K562 (cell line): ENCODE measurements around the gene SLC40A1. TPM values are rescaled to one million over a fixed set of nuclear protein-coding genes. Genes with fewer than 3 reads are reported as not detected.

Experiments
- ATAC-seq: fragments of 200-7000 bp; cut with Tn5 transposase; 3 replicates; pipeline ENCODE4 v1.9.1; 2020; ENCODE audit warnings: moderate library complexity
- BruUV-seq: library from RNA; stranded (reverse); fragments of 400-500 nt; replicated peaks from 2 replicates; lab custom pipeline; 2021; lab: Mats Ljungman, UMichigan
- CTCF ChIA-PET: fragments of 300-600 bp; formaldehyde crosslinking; extraction: SDS; loops from one replicate; lab custom pipeline; 2021; ENCODE audit warnings: low intra/inter-chr PET ratio; lab: Yijun Ruan, JAX
- POLR2A ChIA-PET: fragments of 300-600, 350-650 bp; sonication (Branson Sonifier 250); formaldehyde crosslinking; extraction: SDS; loops from one replicate; lab custom pipeline; 2021; ENCODE audit warnings: antibody characterized with exemption, inconsistent platforms; lab: Yijun Ruan, JAX
- DNase-seq, 4 experiments: peaks; one replicate each; pipeline versions ENCODE4 v3.0.0 to v3.0.0-alpha.2; 2011 to 2018; ENCODE audit warnings: low spot score in 3 of 4, mixed read lengths in 3 of 4; ENCODE audit errors: extremely low read depth in 1 of 4
- FAIRE-seq: peaks from 2 replicates; lab custom pipeline; 2011; peaks lifted over from hg19 to GRCh38; lab: Jason Lieb, UNC
- H2AFZ ChIP-seq: 2 replicates; pipeline ENCODE4 v1.6.0; 2011; ENCODE audit warnings: low read depth, low read length, control low read depth, inconsistent platforms
- H3K27ac ChIP-seq: fragments of 200-600 bp; 3 replicates; pipeline ENCODE4 v1.8.0; 2011; ENCODE audit warnings: low read depth, mild to moderate bottlenecking, control low read depth, inconsistent platforms, low read length, moderate library complexity, mixed read lengths; ENCODE audit errors: extremely low read depth
- H3K27me3 ChIP-seq, 2 experiments: fragments of 300-600 bp in 1 of 2; 2 replicates in 1 of 2; 3 replicates in 1 of 2; pipeline versions ENCODE4 v1.6.0 to v1.8.0; 2011; ENCODE audit warnings: inconsistent platforms in 2 of 2, low read length in 2 of 2, mild to moderate bottlenecking in 1 of 2, mixed read lengths in 1 of 2, moderate library complexity in 1 of 2; ENCODE audit not compliant: control insufficient read depth in 2 of 2, insufficient read depth in 2 of 2
- H3K36me3 ChIP-seq: fragments of 300-600 bp; 3 replicates; pipeline ENCODE4 v1.8.0; 2011; ENCODE audit warnings: mild to moderate bottlenecking, low read length, inconsistent platforms; ENCODE audit not compliant: control insufficient read depth, insufficient read depth
- H3K4me1 ChIP-seq, 2 experiments: fragments of 200-600 bp in 1 of 2; replicated peaks in 1 of 2; 2 replicates in 1 of 2; 3 replicates in 1 of 2; pipeline versions ENCODE4 v1.5.1 to v1.8.0; 2011; ENCODE audit warnings: inconsistent platforms in 2 of 2, low read length in 2 of 2, mild to moderate bottlenecking in 1 of 2, mixed read lengths in 1 of 2, moderate library complexity in 1 of 2; ENCODE audit not compliant: control insufficient read depth in 2 of 2, insufficient read depth in 2 of 2
- H3K4me2 ChIP-seq: 2 replicates; pipeline ENCODE4 v1.6.1; 2011; ENCODE audit warnings: low read length, control low read depth, inconsistent platforms, mixed read lengths; ENCODE audit not compliant: insufficient read depth
- H3K4me3 ChIP-seq: fragments of 200-600 bp; sonication (generic), shearing (Covaris generic); 2 replicates; pipeline ENCODE4 v1.5.1; 2016; ENCODE audit warnings: control low read depth, inconsistent platforms
- H3K79me2 ChIP-seq: fragments of 200-600 bp; 3 replicates; pipeline ENCODE4 v1.8.0; 2011; ENCODE audit warnings: low read length, inconsistent platforms; ENCODE audit not compliant: control insufficient read depth, insufficient read depth
- H3K9ac ChIP-seq, 2 experiments: 2 replicates each; pipeline versions ENCODE4 v1.6.0 to v1.6.1; 2011; ENCODE audit warnings: low read depth in 2 of 2, low read length in 2 of 2, control low read depth in 1 of 2, inconsistent platforms in 1 of 2, mild to moderate bottlenecking in 1 of 2, mixed read lengths in 1 of 2; ENCODE audit not compliant: insufficient read depth in 1 of 2
- H3K9me1 ChIP-seq: one replicate; pipeline ENCODE4 v1.6.0; 2011; ENCODE audit warnings: inconsistent platforms, mild to moderate bottlenecking, low read length, moderate library complexity; ENCODE audit not compliant: control insufficient read depth, insufficient read depth
- H3K9me3 ChIP-seq: replicated peaks from 2 replicates; pipeline ENCODE4 v1.5.1; 2011; ENCODE audit warnings: low read depth, low read length, inconsistent platforms; ENCODE audit not compliant: control insufficient read depth, insufficient read depth
- H4K20me1 ChIP-seq: replicated peaks from 2 replicates; pipeline ENCODE4 v1.6.1; 2011; ENCODE audit warnings: low read length, inconsistent platforms, mixed read lengths; ENCODE audit not compliant: control insufficient read depth, insufficient read depth
- GABPB1 ChIP-seq: sonication (generic); formaldehyde crosslinking; IDR thresholded peaks from 2 replicates; pipeline ENCODE4 v1.8.0; 2022; ENCODE audit warnings: mild to moderate bottlenecking, missing genetic modification reagents
- HMBOX1 ChIP-seq: sonication (generic); IDR thresholded peaks from 2 replicates; pipeline ENCODE4 v1.6.1; 2016
- MLLT1 ChIP-seq, 2 experiments: fragments of 450-650 bp; IDR thresholded peaks; 2 replicates each; pipeline ENCODE4 v1.6.1; 2016
- MLX ChIP-seq, 2 experiments: fragments of 450-650 bp in 1 of 2; sonication (generic) in 1 of 2; formaldehyde crosslinking; conservative IDR thresholded peaks; 2 replicates each; pipeline versions ENCODE4 v1.4.0 to v1.8.1; 2020 to 2022; ENCODE audit warnings: mild to moderate bottlenecking in 1 of 2, missing genetic modification reagents in 1 of 2
- SNIP1 ChIP-seq: fragments of 450-650 bp; IDR thresholded peaks from 2 replicates; pipeline ENCODE4 v1.7.1; 2017; ENCODE audit warnings: low read depth, mild to moderate bottlenecking
- ZNF592 ChIP-seq: fragments of 450-650 bp; IDR thresholded peaks from 2 replicates; pipeline ENCODE4 v1.6.1; 2017; ENCODE audit warnings: antibody characterized with exemption, mild to moderate bottlenecking
- WGBS: fragments of 100-300 bp; shearing (Covaris generic); methylation state at CpG from one replicate; pipeline ENCODE4 v1.1.6; 2016; ENCODE audit warnings: low coverage, mixed read lengths; ENCODE audit not compliant: insufficient coverage; ENCODE audit errors: missing lambda C conversion rate; 5-methylcytosine and 5-hydroxymethylcytosine counted together
- in situ Hi-C: fragments of 300-500 bp; cut with MboI; formaldehyde crosslinking; loops from 4 replicates; pipeline ENCODE4 v1.15.0; 2018; ENCODE audit warnings: inconsistent platforms, mixed read lengths
- intact Hi-C: fragments of 100-400 bp; cut with micrococcal nuclease; formaldehyde crosslinking; loops from 2 replicates; pipeline ENCODE4 v1.14.2; 2022
- polyA plus RNA-seq, 8 experiments: library from polyadenylated mRNA; depleted of rRNA in 4 of 8; stranded (reverse) in 5 of 8; unstranded in 3 of 8; fragments of >200 nt; fragmentation: Nextera tagmentation in 2 of 8; fragmentation: Illumina TruSeq in 1 of 8; extraction: Ambion mirVana in 2 of 8; extraction: Trizol in 1 of 8; gene quantifications; 2 replicates each; pipeline versions ENCODE4 v1.2.1 to v1.2.3, GENCODE V29; 2011 to 2014; ENCODE audit warnings: inconsistent platforms in 1 of 8, missing spikeins in 1 of 8
- total RNA-seq, 7 experiments: library from RNA; depleted of rRNA in 6 of 7; stranded (reverse); fragments of >200 nt in 6 of 7; fragmentation: Illumina TruSeq in 2 of 7; extraction: Trizol in 2 of 7; gene quantifications; 2 replicates each; pipeline versions ENCODE4 v1.2.1 to v1.2.3, GENCODE V29; 2011 to 2021; ENCODE audit warnings: low replicate concordance in 1 of 7

SLC40A1 gene
- total and polyA plus RNA-seq, 9 of the 15 experiments (the other 6 are each of a cell fraction or from before 2014, with no cell fraction given): 42.2 to 95.9 (median 54.9) TPM

GRCh38 chr2:189519631-189520387 is 60.8 kb downstream of the SLC40A1 start (continued):
- TF ChIP-seq GABPB1 (CRISPR knock-in tag) (no peak), MLLT1 (IDR thresholded peaks at IDR 0.05) (no peak), SNIP1 (no peak)

GRCh38 chr2:189517847-189518535 is 62.6 kb downstream of the SLC40A1 start:
- WGBS: 6% methylated on average over 6 of the region's 6 CpGs
- H2AFZ ChIP-seq: peak overlapping the region; percentile 60
- no peaks in the 10 kb centered on the region for H3K9me1 ChIP-seq
- FAIRE-seq (peak; percentile 48), DNase-seq (peak in 1 of 4 experiments; percentile 33), ATAC-seq (peak; percentile 62)
- H3K9me3 ChIP-seq: no peaks in the 10 kb centered on the region
- H3K9ac ChIP-seq: peak overlapping the region in 1 of 2 experiments; percentile 9; a peak in 1 of 4 replicates
- peak overlapping the region; percentile 53 for H3K4me2 ChIP-seq
- no peaks in the 10 kb centered on the region for H3K36me3 ChIP-seq
- BruUV-seq: no TSS peak
- CTCF ChIA-PET: no interaction called here
- TF ChIP-seq ZNF592: 0 out of 2 replicates have a peak, but pooled peaks have one; percentile 13
- no peak for TF ChIP-seq MLX (CRISPR knock-in tag; conservative IDR thresholded peaks at IDR 0.05)
- TF ChIP-seq HMBOX1: peak; percentile 78
- no peaks in the 10 kb centered on the region for H3K79me2 ChIP-seq
- H3K4me3 ChIP-seq: no peak overlapping the region
- in situ Hi-C loops: no loop called here
- H3K27me3 ChIP-seq: no peaks in the 10 kb centered on the region
- no peaks in the 10 kb centered on the region for H4K20me1 ChIP-seq
- intact Hi-C loops: no loop called here
- POLR2A ChIA-PET: interaction anchor here (0.9 kb wide), 1 partner anchor 9 kb away, joined by 3 read pairs; no protein-coding TSS in a partner anchor
- peaks cover 0 to 52% of the 10 kb centered on the region in 2 experiments for H3K4me1 ChIP-seq
- 0 out of 3 replicates have a peak overlapping the region, but pooled peaks have one; percentile 29 for H3K27ac ChIP-seq
